Skeletal muscle satellite cell (primary cell): ENCODE measurements around the gene STIM2.

Experiments used
- H3K27me3 ChIP-seq: 2 replicates; pipeline ENCODE4 v1.7.0; 2013; ENCODE audit warnings: low read length; ENCODE audit not compliant: control insufficient read depth, insufficient read depth
- H3K36me3 ChIP-seq: 2 replicates; pipeline ENCODE4 v1.7.0; 2013; ENCODE audit warnings: mild to moderate bottlenecking, control low read depth, low read length; ENCODE audit not compliant: insufficient read depth
- H3K4me1 ChIP-seq: 2 replicates; pipeline ENCODE4 v1.7.0; 2013; ENCODE audit warnings: low read length; ENCODE audit not compliant: control insufficient read depth, insufficient read depth
- H3K4me2 ChIP-seq: 2 replicates; pipeline ENCODE4 v1.7.0; 2013; ENCODE audit warnings: mild to moderate bottlenecking, low read length
- H3K4me3 ChIP-seq: 2 replicates; pipeline ENCODE4 v1.7.0; 2013; ENCODE audit warnings: low read length
- H3K9ac ChIP-seq: 2 replicates; pipeline ENCODE4 v1.7.0; 2013; ENCODE audit warnings: mild to moderate bottlenecking, low read depth, low read length, moderate library complexity
- H3K9me3 ChIP-seq: replicated peaks from 2 replicates; pipeline ENCODE4 v1.7.0; 2013; ENCODE audit warnings: mild to moderate bottlenecking, control low read depth, low read length

Gene STIM2

DNA sequence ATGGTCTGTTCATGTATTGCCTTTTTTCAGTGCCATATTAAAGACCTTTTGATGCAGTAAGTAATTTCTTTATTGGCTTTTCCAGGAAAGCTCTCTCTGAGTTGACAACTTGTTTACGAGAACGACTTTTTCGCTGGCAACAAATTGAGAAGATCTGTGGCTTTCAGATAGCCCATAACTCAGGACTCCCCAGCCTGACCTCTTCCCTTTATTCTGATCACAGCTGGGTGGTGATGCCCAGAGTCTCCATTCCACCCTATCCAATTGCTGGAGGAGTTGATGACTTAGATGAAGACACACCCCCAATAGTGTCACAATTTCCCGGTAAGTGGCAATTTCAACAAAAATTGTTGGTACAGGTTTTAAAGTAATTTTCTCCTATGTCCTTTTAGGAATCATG lies 148.0 kb downstream of the STIM2 start:
- Histone ChIP-seq H3K27me3 (no peaks in the 10 kb centered on the region), H3K9me3 (no peaks in the 10 kb centered on the region), H3K4me2 (peak overlapping the region; percentile 37), H3K9ac (no peak overlapping the region), H3K4me1 (peaks cover 60% of the 10 kb centered on the region), H3K36me3 (no peaks in the 10 kb centered on the region), H3K4me3 (no peak overlapping the region)

DNA sequence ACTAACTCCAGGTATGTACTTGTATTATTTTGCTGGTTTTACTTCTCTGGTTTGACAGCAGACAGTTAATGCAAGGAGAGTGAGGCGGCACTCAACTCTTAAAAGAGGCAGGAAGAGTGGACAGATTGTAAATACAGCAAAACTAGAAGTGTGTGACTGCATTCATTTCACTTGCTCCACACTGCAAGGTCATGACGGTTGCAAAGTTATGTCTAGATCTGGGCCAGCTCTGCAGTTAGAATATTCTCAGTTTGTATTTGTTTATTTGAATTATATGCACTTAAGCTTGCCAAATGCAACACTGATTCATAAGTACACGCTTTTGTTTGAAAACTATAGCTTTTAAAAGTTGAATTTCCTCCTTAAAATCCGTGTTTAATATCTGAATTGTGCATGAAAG lies 148.9 kb downstream of the STIM2 start:
- Histone ChIP-seq H3K4me2 (peak overlapping the region; percentile 48), H3K9me3 (no peaks in the 10 kb centered on the region), H3K9ac (no peak overlapping the region), H3K36me3 (no peaks in the 10 kb centered on the region), H3K4me1 (peaks cover 51% of the 10 kb centered on the region), H3K4me3 (no peak overlapping the region), H3K27me3 (no peaks in the 10 kb centered on the region)

DNA sequence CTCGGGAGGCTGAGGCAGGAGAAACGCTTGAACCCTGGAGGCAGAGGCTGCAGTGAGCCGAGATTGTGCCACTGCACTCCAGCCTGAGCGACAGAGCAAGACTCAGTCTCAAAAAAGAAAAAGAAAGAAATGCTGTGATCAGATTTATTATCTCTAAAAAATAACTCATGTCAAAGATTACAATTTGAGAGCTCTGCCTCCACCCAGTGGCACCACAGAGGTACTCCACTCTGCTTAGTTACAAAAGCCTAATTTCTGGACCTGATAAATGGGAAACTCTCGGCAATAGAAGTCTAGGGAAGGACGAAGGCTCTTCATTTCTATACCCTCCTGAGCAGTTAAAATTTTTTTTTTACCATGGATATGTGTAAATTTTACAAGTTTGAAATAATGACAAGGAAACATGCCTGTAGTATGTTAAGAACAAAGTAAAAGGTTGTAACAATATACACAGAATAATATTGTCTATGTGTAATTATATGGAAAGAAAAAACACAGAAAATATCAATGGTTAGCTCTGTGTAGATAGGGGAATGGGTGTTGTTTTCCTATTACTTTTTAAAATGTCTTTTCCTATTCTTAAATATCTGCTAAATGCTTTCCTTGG lies 149.8 kb downstream of the STIM2 start:
- H3K4me3 ChIP-seq = no peak overlapping the region
- H3K27me3 ChIP-seq = no peaks in the 10 kb centered on the region
- H3K9ac ChIP-seq = no peak overlapping the region
- peak overlapping the region; percentile 48 for H3K4me2 ChIP-seq
- peaks cover 43% of the 10 kb centered on the region for H3K4me1 ChIP-seq
- H3K36me3 ChIP-seq = no peaks in the 10 kb centered on the region
- no peaks in the 10 kb centered on the region for H3K9me3 ChIP-seq

DNA sequence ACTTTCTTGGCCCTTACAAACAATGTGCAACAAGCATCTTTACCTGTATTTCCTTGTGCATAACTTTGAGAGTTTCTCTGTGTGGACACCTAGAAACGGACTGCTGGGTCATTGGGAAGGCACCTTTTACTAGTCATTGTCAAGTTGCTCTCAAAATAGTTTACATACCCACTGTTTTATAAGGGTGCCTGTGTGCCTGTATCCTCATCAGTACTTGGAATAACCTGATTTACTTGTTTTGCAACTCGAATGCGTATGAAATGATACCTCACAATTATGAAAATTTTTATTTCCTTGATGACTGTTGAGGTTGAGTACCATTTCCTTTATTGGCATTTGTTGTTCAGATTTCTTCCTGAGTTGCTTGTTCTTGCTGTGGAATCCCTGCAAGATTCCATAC lies 150.8 kb downstream of the STIM2 start:
- no peaks in the 10 kb centered on the region for H3K36me3 ChIP-seq
- no peak overlapping the region for H3K4me2 ChIP-seq
- H3K4me1 ChIP-seq = peaks cover 35% of the 10 kb centered on the region
- no peak overlapping the region for H3K9ac ChIP-seq
- H3K9me3 ChIP-seq = no peaks in the 10 kb centered on the region
- no peaks in the 10 kb centered on the region for H3K27me3 ChIP-seq
- no peak overlapping the region for H3K4me3 ChIP-seq

DNA sequence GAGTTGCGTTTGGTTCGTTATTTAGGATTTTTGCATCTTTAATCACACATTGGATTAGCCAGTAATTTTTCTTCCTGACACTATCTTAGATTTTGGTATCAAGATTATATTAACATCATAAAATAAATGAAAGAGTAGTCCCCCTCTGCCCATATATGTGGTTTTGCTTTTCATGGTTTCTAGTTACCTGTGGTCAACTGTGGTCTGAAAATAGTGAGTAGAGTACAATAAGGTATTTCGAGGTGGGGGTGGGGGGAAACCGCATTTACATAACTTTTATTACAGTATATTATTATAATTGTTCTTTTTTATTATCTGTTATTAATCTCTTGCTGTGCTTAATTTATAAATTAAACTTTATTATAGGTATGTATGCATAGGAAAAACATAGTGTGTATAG lies 152.4 kb downstream of the STIM2 start:
- H3K4me2 ChIP-seq = no peak overlapping the region
- peaks cover 24% of the 10 kb centered on the region for H3K4me1 ChIP-seq

DNA sequence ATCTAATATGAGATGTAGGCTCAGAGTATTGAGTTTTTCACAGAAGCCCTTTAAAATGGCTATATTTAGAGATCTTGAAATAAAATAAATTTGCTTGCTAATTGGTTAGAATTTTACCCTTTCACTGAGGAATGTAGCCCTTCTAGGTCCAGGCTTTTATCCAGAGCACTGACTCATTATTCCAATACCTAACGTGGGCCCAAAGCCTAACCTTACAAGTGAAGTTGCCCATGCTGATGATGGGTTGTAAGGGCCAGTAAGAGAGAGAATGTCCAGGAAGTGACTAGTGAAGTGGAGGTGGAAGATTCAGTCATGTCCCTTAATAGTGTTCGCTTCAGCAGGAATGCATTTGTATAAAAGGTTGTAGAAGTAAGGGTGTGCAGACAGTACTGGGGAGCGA lies 155.9 kb downstream of the STIM2 start:
- peaks cover 4% of the 10 kb centered on the region for H3K4me1 ChIP-seq
- no peak overlapping the region for H3K4me2 ChIP-seq
- H3K36me3 ChIP-seq = peaks cover 22% of the 10 kb centered on the region
- H3K27me3 ChIP-seq = no peaks in the 10 kb centered on the region
- no peak overlapping the region for H3K4me3 ChIP-seq
- no peak overlapping the region for H3K9ac ChIP-seq
- no peaks in the 10 kb centered on the region for H3K9me3 ChIP-seq

More for the DNA sequence above, 152.4 kb downstream of the STIM2 start:
- H3K27me3 ChIP-seq = no peaks in the 10 kb centered on the region
- H3K36me3 ChIP-seq = peaks cover 5% of the 10 kb centered on the region
- no peak overlapping the region for H3K9ac ChIP-seq
- no peak overlapping the region for H3K4me3 ChIP-seq
- no peaks in the 10 kb centered on the region for H3K9me3 ChIP-seq

DNA sequence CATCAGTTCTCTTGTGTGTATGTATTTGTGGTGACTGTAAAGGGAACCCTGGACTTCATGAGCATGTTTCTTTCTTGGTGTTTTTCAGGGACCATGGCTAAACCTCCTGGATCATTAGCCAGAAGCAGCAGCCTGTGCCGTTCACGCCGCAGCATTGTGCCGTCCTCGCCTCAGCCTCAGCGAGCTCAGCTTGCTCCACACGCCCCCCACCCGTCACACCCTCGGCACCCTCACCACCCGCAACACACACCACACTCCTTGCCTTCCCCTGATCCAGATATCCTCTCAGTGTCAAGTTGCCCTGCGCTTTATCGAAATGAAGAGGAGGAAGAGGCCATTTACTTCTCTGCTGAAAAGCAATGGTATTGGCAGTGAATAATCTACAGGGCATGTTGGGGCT lies 157.0 kb downstream of the STIM2 start:
- peaks cover 4% of the 10 kb centered on the region for H3K4me1 ChIP-seq

DNA sequence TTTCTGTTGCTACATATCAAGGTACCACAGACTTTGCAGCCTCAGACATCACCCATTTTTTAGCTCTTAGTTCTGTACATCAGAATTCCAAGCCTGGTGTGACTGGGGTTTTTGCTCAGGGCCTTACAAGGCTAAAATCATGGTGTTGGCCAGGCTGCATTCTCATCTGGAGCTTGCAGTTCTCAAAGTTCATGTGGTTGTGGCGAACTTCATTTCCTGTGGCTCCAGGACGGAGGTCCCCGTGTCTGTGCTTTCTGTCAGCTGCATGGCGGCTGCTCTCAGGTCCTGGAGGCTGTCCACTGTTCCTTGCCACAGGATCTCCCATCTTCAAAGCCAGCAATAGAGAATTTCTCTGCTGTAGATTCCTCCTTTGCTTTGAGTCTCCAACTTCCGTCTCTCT lies 157.4 kb downstream of the STIM2 start:
- Histone ChIP-seq H3K4me3 (no peak overlapping the region), H3K9ac (no peak overlapping the region), H3K4me2 (no peak overlapping the region), H3K9me3 (no peaks in the 10 kb centered on the region), H3K36me3 (peaks cover 32% of the 10 kb centered on the region), H3K4me1 (peaks cover 4% of the 10 kb centered on the region), H3K27me3 (no peaks in the 10 kb centered on the region)

More for the DNA sequence above, 157.0 kb downstream of the STIM2 start:
- H3K27me3 ChIP-seq = no peaks in the 10 kb centered on the region
- no peak overlapping the region for H3K9ac ChIP-seq
- H3K4me2 ChIP-seq = no peak overlapping the region
- H3K9me3 ChIP-seq = no peaks in the 10 kb centered on the region
- peaks cover 28% of the 10 kb centered on the region for H3K36me3 ChIP-seq
- H3K4me3 ChIP-seq = no peak overlapping the region

DNA sequence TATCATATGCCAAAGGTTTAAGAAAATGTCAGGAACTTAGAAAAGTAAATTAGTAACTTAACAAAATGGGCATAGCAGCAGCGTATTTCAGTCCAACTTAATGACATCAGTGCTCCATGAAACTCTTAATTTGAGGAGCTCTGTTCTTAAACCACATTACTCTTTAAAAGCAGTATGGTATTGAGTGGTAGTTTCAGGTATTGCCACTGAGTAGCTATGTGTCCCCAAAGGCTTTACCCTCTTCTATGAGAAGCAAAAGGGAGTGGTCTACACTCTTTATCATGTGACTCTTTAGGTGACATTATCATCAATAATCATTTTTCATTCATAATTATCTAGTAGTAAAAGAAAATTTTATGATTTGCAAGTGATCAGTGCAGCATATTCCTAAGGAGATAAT lies 158.3 kb downstream of the STIM2 start:
- Histone ChIP-seq H3K4me2 (no peak overlapping the region), H3K4me3 (no peak overlapping the region), H3K4me1 (peaks cover 4% of the 10 kb centered on the region), H3K9ac (no peak overlapping the region), H3K27me3 (no peaks in the 10 kb centered on the region), H3K36me3 (peaks cover 32% of the 10 kb centered on the region), H3K9me3 (no peaks in the 10 kb centered on the region)

DNA sequence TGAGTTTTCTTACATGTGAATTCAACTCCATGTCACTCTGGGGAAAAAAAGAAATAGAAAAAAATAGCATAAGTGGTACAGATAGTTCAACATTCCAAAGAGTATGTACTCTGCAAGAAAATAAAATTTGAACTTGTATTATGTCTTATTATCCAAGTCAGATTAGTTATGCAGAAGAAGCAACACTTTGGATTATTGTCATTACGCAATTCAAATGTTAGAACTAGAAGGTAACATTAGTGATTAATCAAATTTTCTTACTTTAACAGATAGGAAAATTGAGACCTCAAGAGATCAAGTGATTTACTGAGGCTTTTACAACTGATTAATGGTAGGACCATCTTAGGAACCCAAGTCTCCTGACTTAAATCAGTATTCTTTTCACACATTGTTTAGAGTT lies 159.1 kb downstream of the STIM2 start:
- H3K4me3 ChIP-seq = no peak overlapping the region
- no peaks in the 10 kb centered on the region for H3K27me3 ChIP-seq
- H3K4me1 ChIP-seq = peaks cover 4% of the 10 kb centered on the region
- H3K9ac ChIP-seq = no peak overlapping the region
- H3K36me3 ChIP-seq = peaks cover 32% of the 10 kb centered on the region
- H3K4me2 ChIP-seq = no peak overlapping the region
- H3K9me3 ChIP-seq = no peaks in the 10 kb centered on the region

DNA sequence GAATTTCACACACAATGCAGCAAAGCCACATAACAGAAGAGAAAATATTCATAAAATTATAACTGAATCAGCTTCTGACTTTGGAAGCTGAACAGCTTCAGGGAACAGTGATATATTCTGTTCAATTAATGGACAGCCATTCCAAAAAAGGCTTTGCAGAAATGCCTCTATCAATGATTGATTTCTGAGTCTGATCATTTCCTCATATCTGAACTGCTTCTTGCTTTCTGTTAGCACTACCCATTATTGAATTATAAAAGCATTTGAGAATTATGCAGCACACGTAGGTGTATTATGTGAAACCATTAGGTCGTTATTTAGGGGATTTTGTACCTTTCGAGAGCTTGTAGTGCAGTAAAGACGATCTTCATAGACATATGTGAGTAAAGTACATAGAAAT lies 159.6 kb downstream of the STIM2 start:
- Histone ChIP-seq H3K27me3 (no peaks in the 10 kb centered on the region), H3K9ac (no peak overlapping the region), H3K9me3 (no peaks in the 10 kb centered on the region), H3K4me2 (no peak overlapping the region), H3K4me1 (peaks cover 4% of the 10 kb centered on the region), H3K4me3 (no peak overlapping the region), H3K36me3 (peaks cover 32% of the 10 kb centered on the region)

DNA sequence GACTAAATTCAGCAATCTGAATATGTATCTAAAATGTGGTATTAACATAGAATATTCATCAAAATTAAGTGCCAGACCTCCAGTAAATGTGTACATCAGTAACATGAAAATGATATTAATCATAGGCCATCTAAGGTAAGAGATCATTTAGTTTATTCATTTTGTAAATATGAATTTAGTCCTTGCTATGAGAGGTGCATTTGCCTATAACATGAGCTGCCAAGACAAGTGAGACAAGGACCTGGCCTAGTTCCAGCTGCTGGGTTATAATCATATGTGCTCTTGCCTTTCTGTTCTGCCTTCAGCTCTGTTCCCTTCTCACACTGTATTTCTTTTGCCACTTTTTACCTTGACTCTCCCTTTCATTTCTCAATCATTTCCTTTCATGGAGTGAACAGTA lies 160.0 kb downstream of the STIM2 start:
- no peak overlapping the region for H3K9ac ChIP-seq
- peaks cover 4% of the 10 kb centered on the region for H3K4me1 ChIP-seq
- no peaks in the 10 kb centered on the region for H3K27me3 ChIP-seq
- H3K36me3 ChIP-seq = peaks cover 32% of the 10 kb centered on the region
- no peak overlapping the region for H3K4me2 ChIP-seq
- no peaks in the 10 kb centered on the region for H3K9me3 ChIP-seq
- H3K4me3 ChIP-seq = no peak overlapping the region
